GM23338 (cell line): Measurements from ENCODE around the gene SLC25A41. TPM values are rescaled to one million over a fixed set of nuclear protein-coding genes. Genes with fewer than 3 reads are reported as not detected.
A peak's percentile ranks its signal among the peaks of the same experiment; 100 is the strongest.

Experiments
- ATAC-seq: fragments of 200-7000 bp; cut with Tn5 transposase; 3 replicates; pipeline ENCODE4 v1.9.1; 2020
- DNase-seq: peaks from one replicate; pipeline ENCODE4 v3.0.0-alpha.2; 2015; ENCODE audit warnings: low spot score
- H2AFZ ChIP-seq: fragments of 200-600 bp; sonication (generic); 2 replicates; pipeline ENCODE4 v1.8.0; 2016; ENCODE audit warnings: antibody characterized with exemption, mild to moderate bottlenecking, moderate library complexity
- H3F3A ChIP-seq: fragments of 200-600 bp; sonication (generic); replicated peaks from 2 replicates; pipeline ENCODE4 v1.8.0; 2017; ENCODE audit warnings: antibody characterized with exemption, mixed run types, low read depth
- H3K27ac ChIP-seq: fragments of 200-600 bp; sonication (generic); 2 replicates; pipeline ENCODE4 v1.6.1; 2016; ENCODE audit warnings: low read depth
- H3K27me3 ChIP-seq: fragments of 200-600 bp; sonication (generic); 2 replicates; pipeline ENCODE4 v1.8.0; 2016; ENCODE audit warnings: mild to moderate bottlenecking, mixed run types, moderate library complexity; ENCODE audit not compliant: insufficient read depth
- H3K36me3 ChIP-seq: fragments of 200-600 bp; sonication (generic); 2 replicates; pipeline ENCODE4 v1.8.0; 2016; ENCODE audit warnings: mild to moderate bottlenecking; ENCODE audit not compliant: insufficient read depth
- H3K4me1 ChIP-seq: fragments of 200-600 bp; sonication (generic); 2 replicates; pipeline ENCODE4 v1.8.0; 2016; ENCODE audit warnings: mild to moderate bottlenecking, moderate library complexity; ENCODE audit not compliant: insufficient read depth
- H3K4me2 ChIP-seq: fragments of 200-600 bp; sonication (generic); 2 replicates; pipeline ENCODE4 v1.7.1; 2017; ENCODE audit warnings: mixed run types
- H3K4me3 ChIP-seq: fragments of 200-600 bp; sonication (generic); 2 replicates; pipeline ENCODE4 v1.6.1; 2016; ENCODE audit warnings: mixed run types
- H3K79me2 ChIP-seq: fragments of 200-600 bp; sonication (generic); replicated peaks from 2 replicates; pipeline ENCODE4 v1.8.0; 2017; ENCODE audit warnings: mild to moderate bottlenecking; ENCODE audit not compliant: insufficient read depth
- H3K9me2 ChIP-seq: fragments of 200-600 bp; sonication (generic); 2 replicates; pipeline ENCODE4 v1.8.0; 2017; ENCODE audit not compliant: insufficient read depth
- H4K20me1 ChIP-seq: fragments of 200-600 bp; sonication (generic); replicated peaks from 2 replicates; pipeline ENCODE4 v1.8.0; 2017; ENCODE audit warnings: mild to moderate bottlenecking; ENCODE audit not compliant: insufficient read depth
- H3K27ac Mint-ChIP-seq: 2 replicates; pipeline ENCODE4 v1.8.0; 2020; ENCODE audit warnings: inconsistent platforms, mild to moderate bottlenecking, moderate library complexity, mixed read lengths
- H3K27me3 Mint-ChIP-seq: 3 replicates; pipeline ENCODE4 v1.8.0; 2022; ENCODE audit warnings: low read depth, mild to moderate bottlenecking, moderate library complexity, mixed read lengths, inconsistent platforms; ENCODE audit not compliant: insufficient read depth, poor library complexity
- H3K36me3 Mint-ChIP-seq: 3 replicates; pipeline ENCODE4 v1.8.0; 2021; ENCODE audit warnings: low read depth, mild to moderate bottlenecking, inconsistent platforms, moderate library complexity, mixed read lengths
- H3K4me1 Mint-ChIP-seq: 3 replicates; pipeline ENCODE4 v1.8.0; 2020; ENCODE audit warnings: mild to moderate bottlenecking, inconsistent platforms, mixed read lengths
- H3K4me3 Mint-ChIP-seq: 3 replicates; pipeline ENCODE4 v1.8.0; 2021; ENCODE audit warnings: moderate library complexity, mild to moderate bottlenecking, inconsistent platforms, mixed read lengths
- H3K9me3 Mint-ChIP-seq: 3 replicates; pipeline ENCODE4 v1.8.0; 2020; ENCODE audit warnings: moderate library complexity, mild to moderate bottlenecking, inconsistent platforms, mixed read lengths
- ETS1 ChIP-seq: IDR thresholded peaks from 2 replicates; pipeline ENCODE4 v1.6.1; 2016; ENCODE audit warnings: antibody characterized with exemption
- EZH2 ChIP-seq: fragments of 200-600 bp; sonication (generic); IDR thresholded peaks from one replicate; pipeline ENCODE4 v1.8.0; 2017; ENCODE audit warnings: antibody characterized with exemption, mild to moderate bottlenecking, low read depth; ENCODE audit not compliant: unreplicated experiment
- EZH2phosphoT487 ChIP-seq: fragments of 200-600 bp; sonication (generic); IDR thresholded peaks from one replicate; pipeline ENCODE4 v1.8.1; 2018; ENCODE audit warnings: antibody characterized with exemption; ENCODE audit not compliant: unreplicated experiment
- JUNB ChIP-seq: IDR thresholded peaks from one replicate; pipeline ENCODE4 v1.6.1; 2016; ENCODE audit warnings: antibody characterized with exemption; ENCODE audit not compliant: unreplicated experiment
- REST ChIP-seq: IDR thresholded peaks from one replicate; pipeline ENCODE4 v1.6.1; 2018; ENCODE audit warnings: antibody characterized with exemption; ENCODE audit not compliant: unreplicated experiment
- ZNF114 ChIP-seq: fragments of 250-450 bp; sonication (Bioruptor Pico); IDR thresholded peaks from 2 replicates; pipeline ENCODE4 v1.5.0; 2020; ENCODE audit warnings: mild to moderate bottlenecking, moderate library complexity
- ZNF331 ChIP-seq: fragments of 250-450 bp; sonication (Bioruptor Pico); IDR thresholded peaks from 2 replicates; pipeline ENCODE4 v1.5.0; 2020; ENCODE audit warnings: low read depth, mild to moderate bottlenecking, moderate library complexity
- polyA plus RNA-seq: library from polyadenylated mRNA; unstranded; fragments of >200 nt; fragmentation: Nextera tagmentation; extraction: Ambion mirVana; gene quantifications from 2 replicates; pipeline ENCODE4 v1.2.1, GENCODE V29; 2016
- total RNA-seq: library from RNA; depleted of rRNA; stranded (reverse); fragments of >200 nt; shearing (Covaris generic); gene quantifications from 2 replicates; pipeline ENCODE4 v1.2.3, GENCODE V29; 2014

Gene SLC25A41
- total and polyA plus RNA-seq, 2 experiments from 2014 or later: 0.24 to 0.35 TPM

DNA sequence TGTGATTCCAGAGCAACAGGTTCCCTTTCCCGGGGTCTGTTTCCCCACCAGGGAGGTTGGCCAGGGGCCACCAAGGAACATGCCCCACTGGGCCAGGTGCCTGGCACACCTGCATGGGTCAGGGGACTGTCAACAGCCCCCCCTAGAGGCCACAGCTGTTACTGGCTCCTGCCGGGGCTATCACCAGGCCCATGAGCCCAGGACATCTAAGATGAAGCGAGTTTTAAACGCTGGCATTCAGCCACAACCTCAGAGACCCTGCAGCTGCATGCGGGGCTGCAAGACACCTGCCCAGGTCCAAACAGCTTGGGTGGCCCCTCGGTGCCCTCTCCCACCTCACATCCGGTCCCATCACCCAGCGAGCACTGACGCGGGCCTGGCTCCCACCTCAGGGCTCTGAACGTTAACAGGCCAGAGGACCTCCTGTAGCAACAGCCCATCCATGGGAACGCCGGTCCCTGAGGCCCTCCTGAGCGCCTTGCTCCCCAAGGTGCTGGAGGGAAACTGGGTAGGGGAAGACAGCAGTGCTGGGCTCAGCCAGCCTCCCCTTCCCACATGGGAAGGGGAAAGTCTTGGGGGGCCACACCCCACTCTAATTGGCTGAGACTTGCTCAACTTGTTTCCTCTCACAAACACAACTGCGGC, 21.0 kb downstream of the SLC25A41 start (continued):
- TF ChIP-seq ETS1 (no peak), EZH2phosphoT487 (no peak), ZNF114 (no peak), REST (no peak), ZNF331 (CRISPR knock-in tag) (no peak), JUNB (no peak)

DNA sequence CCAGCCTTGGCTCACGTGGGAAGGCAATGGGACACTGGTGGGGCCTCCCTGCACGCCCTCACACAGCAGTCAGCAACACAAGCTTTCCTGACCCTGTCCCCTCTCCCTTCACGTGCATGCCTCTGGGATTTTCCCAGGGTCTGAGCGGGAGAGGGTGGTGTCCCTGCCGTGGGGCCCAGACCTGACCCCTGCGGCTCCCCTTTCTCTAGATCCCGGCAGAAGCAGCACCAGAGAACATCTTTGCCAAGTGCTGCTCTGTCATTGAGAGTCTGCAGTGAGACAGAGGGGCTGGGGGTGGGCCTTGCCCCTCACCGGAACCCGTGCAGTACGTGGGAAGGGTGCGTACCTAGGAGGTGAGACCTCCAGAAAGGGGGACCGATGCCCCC, 21.5 kb downstream of the SLC25A41 start:
- peak; percentile 38 for ATAC-seq

More for the DNA sequence above, 21.5 kb downstream of the SLC25A41 start:
- peaks cover 19% of the 10 kb centered on the region for H3F3A ChIP-seq
- no peaks in the 10 kb centered on the region for H3K79me2 ChIP-seq
- H3K9me2 ChIP-seq: no peaks in the 10 kb centered on the region
- H3K27ac ChIP-seq: peak overlapping the region; percentile 94
- Mint-ChIP-seq H3K9me3 (no peaks in the 10 kb centered on the region; the same call in 2 of the 3 replicates), H3K36me3 (peaks cover 40% of the 10 kb centered on the region), H3K4me1 (peaks cover 21% of the 10 kb centered on the region), H3K4me3 (no peak overlapping the region), H3K27me3 (peaks cover 6% of the 10 kb centered on the region), H3K27ac (no peak overlapping the region)
- no peak overlapping the region for H3K4me3 ChIP-seq
- H3K36me3 ChIP-seq: peaks cover 5% of the 10 kb centered on the region; the same call in 1 of the 2 replicates
- H3K27me3 ChIP-seq: no peaks in the 10 kb centered on the region
- no peak for TF ChIP-seq EZH2
- no peak for TF ChIP-seq REST
- H2AFZ ChIP-seq: no peak overlapping the region
- H3K4me2 ChIP-seq: peak overlapping the region; percentile 43; the same call in 1 of the 2 replicates
- peak; percentile 19 for DNase-seq
- 0 out of 2 replicates have a peak, but pooled peaks cover 8% of the 10 kb centered on the region for H4K20me1 ChIP-seq
- H3K4me1 ChIP-seq: peaks cover 10% of the 10 kb centered on the region
